Stimulated activated CD4-positive, alpha-beta T cell treated with anti-CD3 and anti-CD28 coated beads, Interleukin-4, amount 100 ng/mL, for 4 hours (primary cell): ENCODE data around the gene TFEB.

Source experiments
- DNase-seq, 2 experiments: peaks; one replicate each; pipeline ENCODE4 v3.0.0-alpha.2; 2020

TFEB gene

DNA sequence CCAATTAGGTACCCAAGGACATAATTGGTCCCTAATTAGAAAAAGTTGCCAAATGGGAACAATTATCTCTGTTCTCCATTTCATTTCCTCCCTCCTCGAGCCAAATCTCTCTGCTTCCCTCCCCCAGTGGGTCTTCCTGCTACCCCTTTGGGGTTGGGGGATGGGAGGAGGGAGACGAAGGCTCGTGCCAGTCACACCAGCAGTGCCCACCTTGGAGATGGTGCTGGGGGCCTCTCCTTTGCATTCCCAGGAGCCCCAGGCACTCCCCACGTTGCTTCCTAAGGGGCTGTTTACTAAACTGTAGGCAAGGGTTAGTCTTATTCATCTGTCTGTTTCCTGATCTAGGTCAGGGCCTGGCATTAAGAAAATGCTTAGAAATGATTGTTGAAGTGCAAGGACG, 64.0 kb downstream of the TFEB start:
- no peak for DNase-seq

DNA sequence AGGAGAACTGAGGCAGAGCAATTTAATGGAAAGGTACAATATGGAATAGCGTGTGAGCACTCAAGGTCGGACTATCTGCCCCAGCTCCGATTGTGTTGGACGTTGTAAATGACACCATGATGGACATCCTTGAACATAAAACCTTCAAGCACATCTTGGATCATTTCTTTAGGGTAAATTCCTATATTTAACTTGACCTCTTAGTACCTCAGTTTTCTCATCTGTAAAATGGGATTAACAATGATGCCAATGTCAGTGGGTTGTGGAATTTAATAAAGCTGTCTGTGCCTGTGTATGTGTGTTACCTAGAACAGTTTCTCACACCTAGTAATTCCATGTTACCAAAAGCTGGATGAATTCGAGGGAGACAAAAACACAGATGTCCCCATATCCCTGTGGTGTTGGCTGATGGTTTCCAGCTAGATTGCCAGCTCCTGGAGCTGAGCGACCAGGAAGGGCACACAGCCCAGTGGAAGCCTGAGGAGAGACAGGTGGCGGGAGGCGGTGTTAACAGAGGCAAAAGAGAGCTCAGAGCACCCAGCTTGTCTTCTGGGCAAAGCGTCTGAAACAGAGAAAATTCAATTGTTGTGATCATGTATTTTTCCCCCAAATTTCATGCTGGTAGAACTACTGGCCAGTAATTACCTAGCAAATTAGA, 64.6 kb downstream of the TFEB start:
- DNase-seq: no peak

DNA sequence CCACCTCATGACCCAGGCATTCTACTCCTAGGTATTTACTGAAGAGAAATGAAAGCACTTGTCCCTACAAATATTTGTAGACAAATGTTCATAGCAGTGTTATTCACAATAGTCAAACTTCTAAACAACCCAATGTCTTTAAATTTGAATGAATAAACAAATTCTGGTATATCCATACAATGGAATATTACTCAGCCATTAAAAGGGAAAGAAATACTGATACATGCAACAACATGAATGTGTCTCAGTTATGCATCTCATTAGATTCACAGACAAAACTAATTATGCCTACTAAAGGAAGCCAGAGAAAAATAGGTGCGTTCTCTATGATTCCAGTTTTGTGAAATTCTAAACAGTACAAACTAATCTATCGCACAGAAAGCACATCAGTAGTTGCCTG, 66.4 kb downstream of the TFEB start:
- DNase-seq: no peak

DNA sequence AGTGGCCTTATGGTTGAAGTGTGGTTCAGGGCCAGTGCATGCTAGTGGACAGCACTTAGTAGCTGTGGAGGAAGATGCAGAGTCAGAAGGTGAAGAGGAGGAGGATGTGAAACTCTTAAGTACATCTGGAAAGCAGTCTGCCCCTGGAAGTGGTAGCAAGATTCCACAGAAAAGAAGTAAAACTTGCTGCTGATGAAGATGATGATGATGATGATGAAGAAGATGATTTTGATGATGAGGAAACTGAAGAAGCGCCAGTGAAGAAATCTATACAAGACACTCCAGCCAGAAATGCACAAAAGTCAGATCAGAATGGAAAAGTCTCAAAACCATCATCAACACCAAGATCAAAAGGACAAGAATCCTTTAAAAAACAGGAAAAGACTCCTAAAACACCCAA, 68.2 kb downstream of the TFEB start:
- no peak for DNase-seq

DNA sequence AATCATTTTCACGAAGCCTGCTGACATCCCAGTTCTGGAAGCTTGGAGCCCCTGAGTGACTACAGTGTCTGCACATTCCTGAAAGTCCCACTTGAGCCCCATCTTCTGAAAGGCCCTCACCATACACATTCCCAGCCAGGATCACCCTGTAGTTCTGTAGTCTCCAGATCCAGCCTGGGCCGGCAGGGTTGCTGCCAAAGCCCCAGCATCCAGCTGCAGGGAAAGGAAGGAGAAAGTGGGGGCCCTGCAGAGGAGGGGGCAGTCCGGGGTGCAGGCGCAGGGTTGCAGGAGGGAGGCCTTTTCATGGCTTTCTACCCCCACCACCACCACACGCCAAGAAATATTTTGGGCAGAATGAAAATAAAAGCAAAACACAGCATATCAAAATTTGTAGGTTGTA, 71.1 kb downstream of the TFEB start:
- no peak for DNase-seq

DNA sequence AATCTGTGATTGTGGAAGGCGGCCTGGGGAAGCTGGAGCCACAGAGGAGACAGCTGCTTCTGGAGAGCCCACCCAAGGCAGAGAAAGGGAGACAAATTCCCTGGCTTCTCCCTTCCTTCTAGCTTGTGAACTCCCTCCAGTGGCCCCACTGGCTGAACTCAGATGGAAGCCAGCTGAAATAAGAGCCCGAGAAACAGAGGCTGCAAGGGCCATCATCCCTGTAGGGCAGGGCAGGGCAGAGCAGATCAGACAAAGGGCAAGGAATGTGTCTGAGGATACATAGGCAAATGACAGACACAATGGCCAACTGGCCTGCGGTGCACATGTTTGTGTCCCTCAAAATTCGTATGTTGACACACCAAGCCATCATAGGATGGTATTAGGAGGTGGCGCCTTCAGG, 71.8 kb downstream of the TFEB start:
- no peak for DNase-seq

DNA sequence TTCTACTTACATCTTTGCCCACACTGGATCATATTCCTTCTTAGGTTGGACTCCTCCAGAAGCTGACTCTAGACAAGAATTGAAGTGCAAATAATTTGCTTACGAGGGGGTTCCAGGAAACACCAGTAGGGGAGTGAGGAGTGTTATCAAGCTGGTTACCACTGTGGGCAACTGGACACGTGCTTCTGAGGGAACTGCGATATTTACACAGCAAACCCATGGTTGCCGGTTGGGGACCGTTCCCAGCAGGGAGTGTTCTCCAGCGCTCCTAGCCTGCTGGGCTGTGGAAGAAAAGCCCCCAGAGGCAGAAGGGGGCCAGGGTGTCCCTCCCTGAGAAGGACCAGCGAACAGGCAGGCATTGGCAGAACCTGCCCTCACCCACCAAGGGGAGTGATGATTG, 75.5 kb downstream of the TFEB start:
- DNase-seq: no peak

DNA sequence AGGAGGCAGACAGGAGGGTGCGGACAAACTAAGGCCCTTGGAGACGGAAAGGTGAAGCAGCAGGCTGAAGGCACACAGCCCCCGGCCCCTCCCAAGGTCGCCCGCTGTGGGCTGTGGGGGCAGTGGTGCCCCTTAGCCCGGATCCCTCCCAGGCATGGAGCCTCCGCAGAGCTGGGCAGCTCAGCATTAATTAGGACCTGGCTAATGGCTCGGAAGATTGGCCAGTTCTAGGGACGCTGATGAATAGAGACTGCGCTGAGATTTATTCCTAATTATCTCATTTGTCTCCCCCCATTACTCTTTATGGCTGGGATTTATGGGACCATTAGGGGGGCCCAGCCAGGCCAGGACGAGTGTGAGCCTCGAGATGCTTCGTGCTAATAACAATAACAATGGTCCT, 76.8 kb downstream of the TFEB start:
- DNase-seq: no peak

DNA sequence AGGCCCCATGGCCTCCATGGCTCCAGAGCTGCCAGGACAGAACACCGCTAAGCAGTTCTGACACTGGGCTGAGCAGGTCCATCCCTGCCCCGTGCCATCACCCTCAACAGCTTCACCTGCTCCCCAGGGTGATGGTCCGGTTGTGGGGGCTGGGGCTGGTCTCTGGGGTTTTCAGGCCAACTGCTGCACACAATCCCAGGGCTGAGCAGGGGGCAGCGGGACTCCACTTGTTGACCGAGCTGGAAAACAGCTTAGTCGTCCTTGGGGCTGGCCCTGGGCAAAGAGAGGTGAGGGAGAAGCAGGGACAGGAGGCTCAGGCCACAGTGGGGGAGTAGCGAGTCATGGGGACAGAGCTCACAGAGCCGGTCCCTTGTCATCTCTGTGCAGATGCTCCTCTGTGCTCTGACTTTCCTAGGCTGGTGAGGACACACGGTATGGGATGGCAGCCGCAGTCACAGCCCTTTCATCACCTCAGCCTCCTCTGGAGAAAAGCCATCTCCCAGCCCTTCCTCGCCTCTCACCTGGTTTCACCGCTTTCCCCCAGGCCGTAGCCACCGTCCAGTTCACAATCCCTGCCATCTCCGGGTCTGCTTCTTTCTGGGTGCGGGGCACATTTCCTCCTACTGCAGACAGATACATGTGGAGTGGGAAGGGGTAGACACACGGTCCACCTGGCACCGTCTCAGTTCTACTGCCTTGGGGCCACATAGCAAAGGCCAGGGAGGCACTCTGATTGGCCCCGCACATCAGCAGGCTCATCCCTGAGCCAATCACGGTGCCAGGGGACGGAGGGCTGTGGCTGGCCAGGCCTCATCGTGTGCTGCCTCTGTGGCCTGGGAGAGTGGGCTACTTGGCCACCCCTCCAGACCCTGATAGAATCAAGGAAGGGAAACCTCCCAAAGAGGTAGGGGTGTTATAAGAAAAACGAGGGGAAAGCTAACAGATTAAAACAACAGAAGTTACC, 78.0 kb downstream of the TFEB start:
- no peak for DNase-seq

DNA sequence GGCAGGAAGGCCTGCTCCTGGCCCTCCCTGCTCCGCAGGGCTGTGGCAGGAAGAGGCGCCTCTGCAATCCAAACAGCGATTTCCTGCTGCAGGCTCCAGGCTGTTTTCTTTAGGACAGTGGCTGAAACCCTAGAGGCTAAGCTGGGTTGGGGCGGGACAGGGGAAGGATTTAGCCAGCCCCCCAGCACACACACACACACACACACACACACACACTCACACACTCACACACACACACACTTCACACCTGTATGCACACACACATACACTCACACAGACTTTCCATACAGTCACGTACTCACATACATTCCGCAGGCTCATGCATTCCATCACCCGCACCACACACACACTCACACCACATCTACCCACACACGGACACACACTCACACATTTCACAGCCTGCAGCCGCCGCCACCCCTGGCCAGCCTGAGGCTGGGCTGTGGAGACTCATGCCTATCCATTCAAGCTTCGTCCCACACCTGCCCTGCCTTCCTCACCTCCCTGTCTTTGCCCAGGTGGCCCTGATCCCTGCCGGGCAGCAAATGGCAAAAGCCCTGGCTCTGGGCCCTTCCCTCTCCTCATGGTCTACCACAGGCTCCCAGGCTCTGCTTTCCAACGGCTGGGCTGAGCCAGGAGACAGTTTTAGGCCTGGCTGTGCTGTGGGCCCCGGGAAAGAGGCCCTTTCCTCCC, 79.3 kb downstream of the TFEB start:
- DNase-seq: no peak

DNA sequence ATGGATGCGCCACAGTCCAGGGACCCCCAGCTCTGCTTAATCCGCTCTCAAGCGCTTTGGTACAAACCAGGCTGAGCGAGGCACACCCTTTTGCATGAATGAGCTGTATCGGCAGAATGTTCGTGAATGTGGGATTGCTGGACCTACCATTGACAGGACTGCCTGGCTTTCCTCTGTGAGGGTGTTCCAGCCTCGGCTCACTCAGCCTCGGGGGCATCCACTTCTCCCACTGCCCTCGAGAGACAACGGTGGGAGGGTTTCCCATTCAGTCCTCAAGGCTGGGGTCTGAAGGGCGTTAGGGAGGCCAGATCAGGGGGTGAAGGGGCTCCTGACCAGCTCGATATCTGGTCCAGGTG, 79.8 kb downstream of the TFEB start:
- no peak for DNase-seq

DNA sequence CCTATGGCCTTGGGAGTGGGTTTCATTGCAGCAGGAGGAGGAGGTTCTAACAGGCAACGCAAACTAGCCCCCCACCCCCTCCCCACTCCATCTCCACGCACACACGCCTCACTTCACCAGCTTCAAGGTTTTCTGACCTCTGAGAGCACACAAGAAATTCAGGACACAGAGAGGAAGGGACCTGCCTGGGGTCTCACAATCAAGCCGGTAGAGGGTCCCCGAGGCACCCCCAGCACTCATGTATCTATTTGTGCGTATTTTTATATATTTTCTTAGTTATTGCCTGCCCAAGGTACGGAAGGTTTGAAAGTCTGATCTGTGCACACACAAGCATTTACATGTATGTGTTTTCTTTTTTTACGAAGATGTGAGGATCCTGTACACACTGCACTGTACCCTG, 80.2 kb downstream of the TFEB start:
- DNase-seq: no peak

DNA sequence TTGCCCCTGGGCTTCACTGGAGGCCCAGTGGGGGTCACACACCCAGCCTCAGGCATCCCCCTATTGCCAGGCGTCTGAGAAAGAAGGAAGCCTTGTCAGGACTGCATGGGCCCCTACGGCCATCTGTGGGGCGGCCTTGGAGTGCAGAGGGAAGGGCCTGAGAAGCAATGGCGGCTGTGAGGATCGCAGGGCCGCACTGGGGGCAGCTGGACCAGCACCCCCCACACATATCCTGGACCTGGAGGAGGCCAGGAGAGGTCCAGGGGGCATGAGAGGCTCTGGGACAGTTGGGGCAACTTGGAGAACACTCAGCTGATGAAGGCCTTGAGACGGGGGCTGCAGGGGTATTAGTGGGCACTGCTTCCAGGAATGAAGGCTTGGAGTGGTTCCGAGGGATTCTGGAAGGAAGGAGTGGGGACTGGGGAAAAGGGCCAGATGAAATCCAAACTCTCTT, 80.7 kb downstream of the TFEB start:
- DNase-seq: no peak

DNA sequence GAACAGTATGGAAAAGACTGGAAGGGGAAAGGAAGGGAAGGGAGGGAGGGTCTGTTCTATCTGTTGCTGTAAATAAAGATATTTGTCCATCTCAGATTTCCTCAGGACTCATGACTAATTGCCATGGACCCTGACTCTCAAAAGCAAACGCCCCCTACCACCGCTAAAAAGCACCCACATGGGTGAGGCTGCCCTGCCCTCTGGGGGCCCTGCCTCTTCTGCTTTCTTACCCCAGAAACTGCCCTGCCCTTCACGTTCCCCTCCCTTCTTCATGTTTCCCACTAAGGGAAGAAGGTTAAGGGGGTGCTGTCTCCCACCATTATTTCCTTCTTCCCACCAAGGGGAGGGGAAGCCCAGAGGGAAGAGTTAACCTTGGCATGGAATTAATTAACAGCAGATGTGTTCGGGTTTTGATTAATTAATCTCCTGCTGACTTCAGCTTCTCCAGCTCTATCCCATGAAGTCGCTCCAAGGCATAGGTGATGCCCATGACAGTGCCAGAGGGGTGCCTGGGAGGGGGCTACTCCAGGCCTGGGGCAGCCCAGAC, 81.2 kb downstream of the TFEB start:
- no peak for DNase-seq

DNA sequence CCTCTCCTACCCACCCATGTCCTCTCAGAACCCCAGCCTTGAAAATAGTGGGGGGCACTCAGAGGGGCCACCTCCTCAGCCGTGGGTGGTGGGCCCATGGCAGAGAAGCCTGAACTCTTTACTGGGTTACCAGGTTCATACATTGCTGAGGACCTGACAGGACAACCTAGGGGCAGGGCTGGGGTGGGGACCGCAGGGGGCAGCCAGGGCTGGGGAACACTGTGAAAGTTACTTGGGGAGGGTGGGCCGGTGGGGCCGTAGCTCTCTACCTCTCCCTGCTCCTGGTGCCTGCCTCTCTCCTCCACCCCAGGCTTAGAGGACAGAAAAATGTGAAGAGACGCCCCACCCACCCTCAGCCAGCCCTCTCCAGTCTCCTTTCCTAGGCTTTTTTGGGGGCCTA, 81.7 kb downstream of the TFEB start:
- no peak for DNase-seq

DNA sequence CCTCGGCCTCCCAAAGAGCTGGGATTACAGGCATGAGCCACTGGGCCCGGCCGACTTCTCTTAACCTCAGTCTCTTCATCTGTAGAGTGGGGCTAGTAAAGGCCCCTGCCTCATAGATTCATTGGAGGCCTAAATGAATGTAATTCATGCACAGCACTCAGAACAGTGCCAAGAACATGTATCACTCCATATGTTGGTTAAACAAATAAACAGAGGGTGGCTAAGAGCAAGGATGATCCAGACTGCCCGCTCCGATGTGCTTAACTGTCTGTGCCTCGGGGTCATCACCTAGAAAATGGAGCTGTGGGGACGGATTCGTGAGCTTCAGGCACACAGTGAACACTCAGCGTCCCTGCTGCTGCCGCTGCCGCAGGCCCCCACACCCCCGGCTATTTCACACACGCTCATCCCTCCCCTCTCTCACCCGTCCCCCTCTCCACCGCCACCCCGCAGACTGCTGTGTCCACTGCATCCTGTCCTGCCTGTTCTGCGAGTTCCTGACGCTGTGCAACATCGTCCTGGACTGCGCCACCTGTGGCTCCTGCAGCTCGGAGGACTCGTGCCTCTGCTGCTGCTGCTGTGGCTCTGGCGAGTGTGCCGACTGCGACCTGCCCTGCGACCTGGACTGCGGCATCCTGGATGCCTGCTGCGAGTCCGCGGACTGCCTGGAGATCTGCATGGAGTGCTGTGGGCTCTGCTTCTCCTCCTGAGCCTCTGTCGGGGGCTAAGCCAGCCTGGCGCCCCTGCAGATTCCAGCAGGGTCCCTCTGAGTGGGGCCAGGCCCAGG, 82.3 kb downstream of the TFEB start:
- DNase-seq: no peak

DNA sequence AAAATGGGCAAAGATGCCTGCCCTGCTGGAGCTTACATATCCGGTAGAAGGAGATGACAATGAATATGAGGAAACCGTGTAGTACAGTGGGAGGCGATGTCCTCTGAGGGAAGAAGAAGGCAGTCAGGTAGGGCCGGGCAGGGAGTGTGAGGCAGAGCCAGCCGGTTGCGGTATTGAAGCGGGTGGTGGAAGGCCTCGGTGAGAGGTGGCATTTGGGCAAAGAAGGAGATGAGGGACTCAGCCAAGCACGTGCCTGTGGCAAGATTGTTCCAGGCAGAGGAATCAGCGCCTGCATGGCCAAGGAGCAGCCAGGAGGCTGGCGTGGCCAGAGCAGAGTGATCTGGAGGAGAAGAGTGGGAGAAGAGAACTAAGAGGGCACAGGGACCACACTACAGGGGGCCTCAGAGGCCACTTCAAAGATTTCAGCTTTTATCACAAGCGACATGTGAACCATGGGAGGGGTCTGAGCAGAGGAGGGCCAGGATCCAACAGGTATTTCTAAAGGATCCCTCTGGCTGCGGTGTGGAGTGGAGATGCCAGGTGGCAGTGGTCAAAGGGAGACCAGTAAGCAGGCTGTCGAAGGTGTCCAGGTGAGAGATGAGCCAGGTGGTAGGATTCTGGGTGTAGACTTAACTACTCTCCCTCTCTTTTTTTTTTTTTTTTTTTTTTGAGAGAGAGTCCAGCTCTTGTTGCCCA, 83.3 kb downstream of the TFEB start:
- DNase-seq: no peak

DNA sequence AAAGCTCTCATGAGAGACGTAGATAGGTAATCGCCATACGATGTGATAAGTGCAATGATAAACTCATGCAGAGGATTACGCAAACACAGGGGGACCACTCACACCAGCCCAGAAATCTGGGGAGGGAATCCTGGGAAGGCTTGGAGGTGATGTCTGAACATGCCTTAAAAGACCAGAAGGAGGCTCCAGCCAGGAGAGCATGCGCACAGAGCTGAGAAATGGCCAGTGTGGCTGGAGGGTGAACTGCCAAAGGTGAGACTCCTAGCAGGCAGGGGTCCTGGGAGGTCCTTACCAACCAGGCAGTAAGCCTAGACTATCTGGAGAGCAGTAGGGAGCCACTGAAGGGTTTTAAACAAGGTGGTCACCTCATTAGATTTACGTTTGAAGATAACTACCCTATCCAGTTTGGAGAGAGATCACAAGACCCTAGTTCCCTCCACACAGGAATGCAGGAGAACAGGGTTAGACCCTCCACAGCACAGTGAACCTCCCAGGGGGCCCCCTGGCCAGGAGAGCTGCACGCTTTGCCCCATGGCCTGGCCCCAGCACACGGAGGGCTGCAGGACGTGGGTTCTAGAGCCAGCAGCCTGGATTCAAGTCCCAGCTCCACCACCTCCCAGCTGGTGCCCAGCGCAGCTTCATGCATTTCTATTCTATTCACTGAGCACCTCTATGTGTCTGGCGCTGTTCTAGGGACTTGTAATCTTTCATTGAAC, 84.0 kb downstream of the TFEB start:
- DNase-seq: no peak

DNA sequence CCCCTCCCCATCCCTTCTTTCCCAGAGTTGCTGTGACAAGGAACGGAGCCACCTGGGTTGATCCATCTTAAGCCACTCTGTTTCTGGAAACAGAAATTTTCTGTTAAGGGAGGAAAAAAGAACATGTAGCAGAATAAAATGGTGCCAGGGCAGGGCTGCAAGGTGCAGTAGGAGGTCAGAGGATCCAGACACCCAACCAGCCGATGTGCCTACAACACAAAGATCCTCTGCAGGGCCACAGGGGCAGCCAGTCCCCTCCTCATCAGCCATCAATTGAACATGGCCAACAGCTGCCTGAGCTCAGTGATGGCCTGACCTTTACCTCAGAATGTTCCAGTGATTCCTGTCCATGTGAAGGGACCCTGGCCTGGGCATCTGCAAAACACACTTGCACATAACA, 85.3 kb downstream of the TFEB start:
- no peak for DNase-seq

DNA sequence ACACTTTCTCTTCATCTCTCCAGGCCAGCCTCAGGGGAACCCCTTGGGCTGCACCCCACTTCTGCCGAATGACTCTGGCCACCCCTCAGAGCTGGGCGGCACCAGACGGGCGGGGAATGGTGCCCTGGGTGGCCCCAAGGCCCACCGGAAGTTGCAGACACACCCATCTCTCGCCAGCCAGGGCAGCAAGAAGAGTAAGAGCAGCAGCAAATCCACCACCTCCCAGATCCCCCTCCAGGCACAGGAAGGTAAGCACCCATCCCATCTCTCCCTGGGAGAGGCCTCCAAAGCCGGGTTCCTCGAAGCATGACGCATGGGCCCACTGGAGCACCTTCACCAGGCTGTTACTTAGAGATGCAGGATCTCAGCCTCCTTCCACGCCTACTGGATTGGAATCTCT, 85.8 kb downstream of the TFEB start:
- DNase-seq: no peak

DNA sequence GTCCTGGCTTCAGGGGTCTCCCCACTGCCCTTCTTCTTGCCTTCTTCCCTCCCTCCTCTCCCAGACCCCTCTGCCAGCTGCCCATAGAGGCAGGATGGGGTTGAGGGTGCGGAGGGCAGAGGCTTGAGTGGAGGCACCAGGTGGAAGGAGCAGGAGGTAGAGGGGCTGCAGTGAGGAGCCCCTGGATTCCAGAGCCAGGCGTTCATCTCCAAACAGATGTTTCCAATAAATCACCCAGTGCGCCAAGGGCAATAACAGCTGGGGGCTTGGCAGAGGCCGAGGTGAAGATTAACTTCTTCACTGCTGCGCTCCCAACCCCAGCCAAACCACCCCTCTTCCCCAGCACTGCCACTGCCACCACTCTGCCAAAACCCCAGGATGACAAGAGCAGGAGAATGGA, 86.5 kb downstream of the TFEB start:
- no peak for DNase-seq
